ENCODE data around the gene FOS.

Gene FOS

DNA sequence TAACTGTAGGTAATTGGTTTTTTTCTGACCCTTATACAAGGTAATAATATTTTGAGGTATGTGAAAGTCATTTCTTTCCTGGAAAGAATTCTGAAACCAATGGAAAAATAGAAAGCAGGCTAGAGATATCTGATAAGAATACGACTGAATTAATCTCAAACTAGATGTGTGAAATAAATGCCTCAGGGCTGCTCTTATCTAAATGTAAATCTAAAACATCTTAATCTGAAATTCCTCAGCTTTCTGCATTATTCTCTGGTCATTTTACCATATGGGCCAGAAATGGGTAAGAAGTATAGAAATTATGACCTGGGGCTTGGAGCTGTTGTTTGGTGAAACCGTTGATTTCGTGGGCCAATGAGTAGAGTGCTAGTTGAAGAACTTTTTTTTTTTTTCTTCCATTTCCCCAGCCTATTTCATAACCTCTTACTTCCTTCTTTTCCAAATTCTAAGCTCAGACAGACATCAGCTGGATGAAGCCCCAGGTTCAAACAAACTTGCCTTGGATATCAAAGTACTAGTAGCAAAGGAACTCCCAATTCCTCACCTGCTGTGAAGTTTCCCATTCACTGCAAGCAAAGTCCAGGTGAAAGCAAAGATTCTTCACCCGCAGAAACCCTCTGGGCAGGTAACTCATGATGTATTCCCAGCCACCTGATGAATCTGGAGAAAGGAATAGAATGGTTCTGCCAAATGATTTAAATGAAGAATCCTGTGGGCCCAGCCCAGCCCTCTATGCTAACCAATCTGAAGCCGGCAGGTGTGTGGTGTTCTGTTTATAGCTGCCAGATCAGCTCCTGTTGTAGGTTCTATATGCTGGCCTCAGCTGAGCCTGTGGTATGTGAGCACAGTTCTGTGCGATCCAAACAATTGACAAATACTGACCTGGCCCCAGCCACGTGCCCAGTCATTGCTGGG is 9.7 kb upstream of the FOS start:
- TF ChIP-seq, protein P1, sequence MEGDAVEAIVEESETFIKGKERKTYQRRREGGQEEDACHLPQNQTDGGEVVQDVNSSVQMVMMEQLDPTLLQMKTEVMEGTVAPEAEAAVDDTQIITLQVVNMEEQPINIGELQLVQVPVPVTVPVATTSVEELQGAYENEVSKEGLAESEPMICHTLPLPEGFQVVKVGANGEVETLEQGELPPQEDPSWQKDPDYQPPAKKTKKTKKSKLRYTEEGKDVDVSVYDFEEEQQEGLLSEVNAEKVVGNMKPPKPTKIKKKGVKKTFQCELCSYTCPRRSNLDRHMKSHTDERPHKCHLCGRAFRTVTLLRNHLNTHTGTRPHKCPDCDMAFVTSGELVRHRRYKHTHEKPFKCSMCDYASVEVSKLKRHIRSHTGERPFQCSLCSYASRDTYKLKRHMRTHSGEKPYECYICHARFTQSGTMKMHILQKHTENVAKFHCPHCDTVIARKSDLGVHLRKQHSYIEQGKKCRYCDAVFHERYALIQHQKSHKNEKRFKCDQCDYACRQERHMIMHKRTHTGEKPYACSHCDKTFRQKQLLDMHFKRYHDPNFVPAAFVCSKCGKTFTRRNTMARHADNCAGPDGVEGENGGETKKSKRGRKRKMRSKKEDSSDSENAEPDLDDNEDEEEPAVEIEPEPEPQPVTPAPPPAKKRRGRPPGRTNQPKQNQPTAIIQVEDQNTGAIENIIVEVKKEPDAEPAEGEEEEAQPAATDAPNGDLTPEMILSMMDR (IDR thresholded peaks at IDR 0.05; ENCODE audit: poor library complexity, severe bottlenecking): no peak
- no peaks in the 10 kb centered on the region for H3K9me3 ChIP-seq (ENCODE audit: severe bottlenecking)
- ATAC-seq (ENCODE audit: low read depth) (no peak), DNase-seq (ENCODE audit: low spot score) (no peak)
- H3K4me3 ChIP-seq (ENCODE audit: severe bottlenecking): no peak overlapping the region
- no peak overlapping the region for H3K27ac ChIP-seq (ENCODE audit: poor library complexity, severe bottlenecking)
- H3K27me3 ChIP-seq (ENCODE audit: insufficient read depth, poor library complexity, severe bottlenecking): no peaks in the 10 kb centered on the region
- no peaks in the 10 kb centered on the region for H3K4me1 ChIP-seq (ENCODE audit: insufficient read depth, poor library complexity, severe bottlenecking)
- no peaks in the 10 kb centered on the region for H3K36me3 ChIP-seq (ENCODE audit: low read depth)

DNA sequence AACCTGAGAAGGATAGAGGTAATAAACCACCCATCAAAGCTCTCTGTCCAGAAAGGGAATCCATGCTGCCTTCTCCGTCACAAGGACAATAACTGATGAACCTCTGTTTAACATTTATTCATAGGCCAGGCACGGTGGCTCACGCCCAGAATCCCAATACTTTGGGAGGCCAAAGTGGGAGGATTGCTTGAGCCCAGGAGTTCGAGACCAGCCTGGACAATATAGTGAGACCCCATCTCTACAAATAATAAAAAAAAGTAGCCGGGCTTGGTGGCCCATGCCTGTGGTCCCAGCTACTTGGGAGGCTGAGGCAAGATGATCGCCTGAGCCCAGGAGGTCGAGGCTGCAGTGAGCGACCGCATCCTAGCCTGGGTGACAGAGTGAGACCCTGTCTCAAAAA is 7.1 kb upstream of the FOS start:
- no peaks in the 10 kb centered on the region for H3K9me3 ChIP-seq (ENCODE audit: severe bottlenecking)
- TF ChIP-seq, protein P1 (IDR thresholded peaks at IDR 0.05; ENCODE audit: poor library complexity, severe bottlenecking): no peak
- no peaks in the 10 kb centered on the region for H3K27me3 ChIP-seq (ENCODE audit: insufficient read depth, poor library complexity, severe bottlenecking)
- H3K4me1 ChIP-seq (ENCODE audit: insufficient read depth, poor library complexity, severe bottlenecking): peaks cover 3% of the 10 kb centered on the region
- ATAC-seq (ENCODE audit: low read depth): no peak
- no peak overlapping the region for H3K27ac ChIP-seq (ENCODE audit: poor library complexity, severe bottlenecking)
- no peaks in the 10 kb centered on the region for H3K36me3 ChIP-seq (ENCODE audit: low read depth)
- H3K4me3 ChIP-seq (ENCODE audit: severe bottlenecking): no peak overlapping the region
- no peak for DNase-seq (ENCODE audit: low spot score)

DNA sequence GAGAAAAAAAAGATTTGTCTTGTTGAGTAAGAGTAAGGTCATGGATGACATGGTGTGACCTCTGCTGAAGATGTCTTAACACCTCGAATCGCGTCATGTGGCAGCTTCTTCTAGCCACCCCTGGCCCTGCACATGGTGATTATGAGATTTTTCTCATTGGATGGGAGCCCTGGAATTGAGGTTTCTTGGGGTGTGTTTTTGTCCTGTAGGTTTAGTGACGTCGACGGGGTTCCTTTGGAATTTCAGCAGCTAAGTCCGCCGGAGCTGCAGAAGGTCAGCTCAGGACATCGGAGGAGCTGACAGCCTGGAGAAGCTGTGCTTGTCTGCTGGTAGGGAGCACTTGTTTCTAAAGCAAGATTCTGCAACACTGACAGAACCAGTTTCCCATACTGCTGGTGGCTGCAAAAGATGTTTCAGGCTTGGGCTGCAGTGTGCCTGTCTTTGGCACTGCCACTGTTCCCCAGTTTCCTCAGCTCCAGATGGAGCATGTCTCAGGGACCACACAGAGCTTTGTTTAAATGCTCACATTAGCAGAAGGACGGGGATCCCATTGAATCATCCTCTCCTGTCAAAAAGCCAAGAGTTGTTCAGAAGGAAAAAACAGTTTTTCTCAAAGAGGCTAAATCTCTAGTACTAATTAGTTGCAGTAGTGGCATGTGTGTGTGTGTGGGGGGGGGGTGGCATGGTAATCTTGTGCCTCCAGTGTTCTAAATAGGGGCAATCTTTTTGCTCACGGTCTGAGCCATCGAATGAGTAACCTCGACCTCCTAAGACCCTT is 5.2 kb upstream of the FOS start:
- H3K4me1 ChIP-seq (ENCODE audit: insufficient read depth, poor library complexity, severe bottlenecking): peaks cover 5% of the 10 kb centered on the region
- no peak overlapping the region for H3K27ac ChIP-seq (ENCODE audit: poor library complexity, severe bottlenecking)
- no peak for DNase-seq (ENCODE audit: low spot score)
- TF ChIP-seq, protein P1 (IDR thresholded peaks at IDR 0.05; ENCODE audit: poor library complexity, severe bottlenecking): no peak
- H3K4me3 ChIP-seq (ENCODE audit: severe bottlenecking): no peak overlapping the region
- H3K36me3 ChIP-seq (ENCODE audit: low read depth): no peaks in the 10 kb centered on the region
- ATAC-seq (ENCODE audit: low read depth): no peak
- H3K9me3 ChIP-seq (ENCODE audit: severe bottlenecking): no peaks in the 10 kb centered on the region
- H3K27me3 ChIP-seq (ENCODE audit: insufficient read depth, poor library complexity, severe bottlenecking): no peaks in the 10 kb centered on the region

DNA sequence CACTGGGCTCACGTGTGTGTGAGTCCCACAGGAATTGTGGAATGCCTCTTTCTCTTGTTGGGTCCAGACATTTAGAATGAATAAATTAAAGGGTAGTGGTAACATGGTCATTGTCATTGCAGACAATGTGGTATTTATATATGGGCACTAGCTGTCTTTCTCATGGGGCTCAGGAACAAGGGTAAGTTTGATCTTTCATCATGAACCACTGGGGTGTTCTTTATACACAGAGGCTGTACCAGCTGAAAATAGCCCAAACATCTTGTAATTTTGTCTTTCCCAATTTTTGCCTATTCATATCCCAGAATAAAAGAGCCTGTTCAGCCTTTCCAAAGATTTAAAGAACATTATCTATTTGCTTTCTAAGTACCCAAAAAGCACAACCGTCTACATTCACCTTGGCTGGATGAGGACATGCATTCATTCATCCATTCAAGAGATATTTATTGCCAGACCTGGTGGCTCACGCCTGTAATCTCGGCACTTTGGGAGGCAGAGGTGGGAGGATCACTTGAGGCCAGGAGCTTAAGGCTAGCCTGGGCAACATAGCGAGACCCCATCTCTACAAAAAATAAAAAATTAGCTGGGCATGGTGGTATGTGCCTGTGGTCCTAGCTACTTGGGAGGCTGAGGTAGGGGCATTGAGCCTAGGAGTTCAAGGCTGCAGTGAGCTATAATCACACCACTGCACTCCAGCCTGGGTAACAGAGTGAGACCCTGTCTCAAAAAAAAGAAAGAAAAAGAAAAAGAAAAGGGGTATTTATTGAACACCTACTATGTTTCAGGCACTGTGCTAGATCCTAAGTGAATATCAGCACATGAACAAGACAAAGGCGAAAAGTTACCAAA is 4.4 kb upstream of the FOS start:
- Histone ChIP-seq H3K4me3 (ENCODE audit: severe bottlenecking) (no peak overlapping the region), H3K4me1 (ENCODE audit: insufficient read depth, poor library complexity, severe bottlenecking) (peaks cover 5% of the 10 kb centered on the region), H3K36me3 (ENCODE audit: low read depth) (peaks cover 4% of the 10 kb centered on the region), H3K9me3 (ENCODE audit: severe bottlenecking) (no peaks in the 10 kb centered on the region), H3K27ac (ENCODE audit: poor library complexity, severe bottlenecking) (no peak overlapping the region), H3K27me3 (ENCODE audit: insufficient read depth, poor library complexity, severe bottlenecking) (no peaks in the 10 kb centered on the region)
- TF ChIP-seq, protein P1 (IDR thresholded peaks at IDR 0.05; ENCODE audit: poor library complexity, severe bottlenecking): no peak
- DNase-seq (ENCODE audit: low spot score) (no peak), ATAC-seq (ENCODE audit: low read depth) (no peak)

Measured in RWPE2 (cell line).